CD1c-positive myeloid dendritic cell (primary cell): ENCODE measurements around the gene ZNF626.
"Not testable (repeated sequence)": the region's sequence is repeated elsewhere in the genome, so short reads cannot be mapped to it uniquely, and the experiment has no call there.

Experiments
- DNase-seq: peaks from one replicate; pipeline ENCODE4 v3.0.0-alpha.2; 2016; ENCODE audit errors: extremely low spot score

Gene ZNF626

GRCh38 chr19:20661150-20661819, at the start of gene ZNF626:
ZNF626 (minus strand) TSS chr19:20661571; CDS start chr19:20661446, 125 bp downstream.
- peak; percentile 93 for DNase-seq

DNA sequence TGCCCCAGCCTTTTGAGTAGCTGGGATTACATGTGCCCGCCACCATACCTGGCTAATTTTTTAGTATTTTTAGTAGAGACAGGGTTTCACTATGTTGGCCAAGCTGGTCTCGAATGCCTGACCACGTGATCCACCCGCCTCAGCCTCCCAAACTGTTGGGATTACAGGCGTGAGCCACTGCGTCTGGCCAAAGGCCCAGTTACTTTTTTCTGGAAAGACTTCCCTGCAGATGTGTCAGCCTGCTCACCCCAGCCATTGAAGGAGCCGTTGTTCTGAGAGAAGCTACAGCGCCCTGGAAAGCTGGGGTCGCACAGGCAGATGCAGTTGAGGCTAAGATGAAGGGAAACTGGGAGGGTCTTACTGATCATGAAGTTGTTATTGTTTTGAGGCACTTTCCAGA, 7.9 kb upstream of the ZNF626 start:
- no peak for DNase-seq

GRCh38 chr19:20667281-20667680, 5.9 kb upstream of the ZNF626 start:
- no peak for DNase-seq

DNA sequence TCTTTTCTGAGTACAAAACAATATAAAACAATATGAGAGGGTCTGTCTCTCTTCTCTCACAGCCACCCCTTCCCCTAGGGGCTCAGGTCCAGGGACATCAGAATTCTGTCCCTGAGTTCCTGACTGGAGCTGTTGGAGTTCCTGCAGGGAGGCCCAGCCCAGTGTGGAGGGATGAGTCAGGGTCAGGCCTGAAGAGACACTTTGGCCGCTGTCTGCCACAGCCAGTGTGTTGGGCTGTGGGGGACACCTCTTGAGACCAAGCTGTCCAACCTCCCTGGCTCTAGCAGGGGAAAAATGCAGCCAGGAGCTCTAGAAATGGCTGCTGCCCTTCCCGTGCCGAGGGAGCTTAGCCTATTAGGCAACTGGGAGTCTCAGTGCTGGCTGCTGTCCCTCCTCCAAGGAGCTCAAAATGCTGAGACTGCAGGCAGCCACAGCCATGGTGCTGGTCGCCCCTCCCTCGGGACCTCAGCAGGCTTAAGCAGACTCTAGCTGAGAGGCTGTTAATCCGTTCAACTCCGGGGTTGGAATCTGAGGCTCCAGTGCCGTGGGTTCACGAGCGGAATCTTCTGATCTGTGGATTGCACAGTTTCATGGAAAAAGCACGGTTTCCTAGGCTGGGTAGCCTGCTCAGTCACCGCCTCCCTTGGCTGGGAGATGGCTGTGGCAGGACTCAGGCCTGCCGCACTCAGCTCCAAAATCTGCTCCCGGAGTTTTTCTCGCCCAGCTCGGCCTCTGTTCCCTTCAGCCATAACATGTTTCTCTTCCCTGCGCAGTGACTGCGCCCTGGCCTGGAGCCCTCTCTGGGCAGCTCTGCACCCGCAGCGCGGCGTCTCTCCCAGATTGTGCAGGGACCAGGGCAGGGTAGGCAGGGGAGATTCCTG, 3.8 kb upstream of the ZNF626 start:
- DNase-seq = no peak

GRCh38 chr19:20664475-20664874, 3.1 kb upstream of the ZNF626 start:
- not testable (repeated sequence) for DNase-seq

GRCh38 chr19:20662421-20663105, 1.2 kb upstream of the ZNF626 start:
- no peak for DNase-seq

- DNase-seq = no peak
Observed at GRCh38 chr19:20660473-20661140, 764 bp downstream of the ZNF626 start.

DNA sequence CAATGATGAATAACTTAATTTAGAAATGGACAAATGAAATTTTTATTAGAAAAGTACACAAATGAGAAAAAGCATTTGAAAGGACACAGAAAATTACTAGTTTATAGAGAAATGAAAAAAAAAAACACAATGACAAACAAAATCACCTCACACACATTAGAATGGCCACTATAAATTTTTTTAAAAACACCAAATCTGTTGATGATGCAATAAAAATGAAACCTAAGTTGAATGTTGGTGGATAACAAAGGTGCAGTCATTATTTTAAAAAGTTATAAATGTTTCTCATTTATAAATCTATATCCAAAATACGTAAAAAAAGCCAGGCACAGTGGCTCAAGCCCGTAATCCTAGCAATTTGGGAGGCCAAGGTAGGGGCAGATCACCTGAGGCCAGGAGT, 20.8 kb downstream of the ZNF626 start:
- no peak for DNase-seq

DNA sequence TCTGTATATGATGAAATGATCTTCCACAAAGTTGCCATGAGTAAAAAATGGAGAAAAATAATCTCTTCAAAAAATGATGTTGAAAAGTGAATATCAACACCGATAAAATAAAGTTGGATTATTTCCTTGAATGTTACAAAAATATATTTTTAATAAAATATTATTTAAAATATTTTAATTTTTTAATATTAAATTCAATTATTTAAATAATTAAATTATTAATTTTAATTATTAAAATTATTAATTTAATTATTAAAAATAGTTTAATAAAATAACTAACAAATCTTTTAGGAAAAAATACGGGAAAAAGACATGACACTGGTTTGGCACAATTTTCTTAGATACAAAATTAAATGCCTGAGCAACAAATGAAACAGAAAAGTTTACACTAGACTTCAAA, 21.3 kb downstream of the ZNF626 start:
- no peak for DNase-seq

GRCh38 chr19:20624560-20624959, 36.8 kb downstream of the ZNF626 start:
- not testable (repeated sequence) for DNase-seq

- DNase-seq = no peak
Observed at GRCh38 chr19:20616071-20616470, 45.3 kb downstream of the ZNF626 start.

DNA sequence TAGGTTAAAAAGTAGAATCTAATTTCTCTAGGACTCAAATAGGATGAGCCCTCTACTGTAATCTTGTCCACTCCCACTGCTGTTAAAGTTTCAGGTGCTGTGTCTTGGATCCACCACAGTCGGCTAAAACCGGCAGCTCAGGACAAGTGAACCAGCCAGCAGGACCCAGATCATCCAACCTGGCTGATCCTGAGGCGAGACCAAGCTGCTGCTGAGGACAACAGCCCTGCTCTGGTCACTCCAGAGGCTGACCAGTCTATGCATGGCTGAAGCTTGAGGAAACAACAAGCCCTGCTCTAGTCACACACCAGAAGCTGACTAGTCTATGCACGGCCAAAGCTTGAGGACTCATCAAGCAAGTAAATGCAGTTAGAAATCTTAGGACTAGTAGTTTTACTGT, 46.4 kb downstream of the ZNF626 start:
- DNase-seq = not testable (repeated sequence)

DNA sequence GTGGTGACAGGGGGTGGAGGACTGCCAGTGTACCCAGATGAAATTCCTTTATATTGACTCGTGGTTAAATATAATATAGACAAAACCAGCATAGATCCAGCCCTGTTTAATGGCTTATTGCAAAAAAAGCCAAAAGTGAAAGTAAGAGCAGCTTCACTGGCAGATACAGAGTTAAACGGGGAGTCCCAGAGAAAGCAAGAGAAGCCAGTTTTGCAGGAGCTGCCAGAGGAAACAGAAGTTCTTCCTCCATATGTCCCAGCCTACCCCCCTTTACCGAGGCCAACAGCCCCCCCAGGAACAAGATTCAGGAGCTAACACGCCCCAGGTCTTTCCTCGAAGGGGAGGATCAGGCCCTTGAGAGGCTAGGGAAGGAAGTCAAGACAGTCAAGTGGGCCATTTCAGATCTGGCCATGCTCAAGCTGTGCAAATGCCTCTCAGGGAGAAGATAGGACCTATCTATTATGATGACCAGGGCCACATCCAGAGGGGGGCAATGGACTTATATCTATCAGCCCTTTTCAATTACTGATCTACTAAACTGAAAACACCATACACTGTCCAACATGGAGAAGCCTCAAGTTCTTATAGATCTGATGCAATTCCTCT, 48.6 kb downstream of the ZNF626 start:
- DNase-seq = no peak

DNA sequence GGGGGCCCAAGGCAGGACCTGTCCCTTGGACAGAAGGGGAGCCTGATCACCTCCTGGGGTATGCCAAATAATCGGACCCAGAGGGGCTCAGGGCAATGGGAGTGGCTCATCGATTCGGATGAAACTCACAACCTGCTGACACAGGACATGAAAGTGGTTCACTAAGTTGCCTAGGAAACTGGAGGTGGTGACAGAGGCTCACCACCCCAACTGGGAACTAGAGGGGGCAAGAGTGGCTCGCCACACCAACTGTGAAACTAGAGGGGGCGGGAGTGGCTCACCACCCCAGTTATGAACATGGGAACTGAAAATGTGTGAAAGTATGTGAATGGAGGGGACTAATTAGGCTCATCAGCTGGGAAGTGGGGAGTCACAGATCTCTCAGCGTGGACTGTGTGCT, 49.5 kb downstream of the ZNF626 start:
- DNase-seq = no peak

GRCh38 chr19:20607943-20608342, 53.4 kb downstream of the ZNF626 start:
- no peak for DNase-seq
